T-cell (primary cell): ENCODE results near the gene MCM3. TPM values are rescaled to one million over a fixed set of nuclear protein-coding genes. Genes with fewer than 3 reads are reported as not detected.

Experiments
- ATAC-seq, 4 experiments: fragments of 200-7000 bp in 3 of 4; fragments of 150-1000 bp in 1 of 4; cut with Tn5 transposase; replicated peaks in 1 of 4; 1 replicate in 3 of 4; 2 replicates in 1 of 4; pipeline ENCODE4 v1.10.0; 2021; ENCODE audit warnings: moderate library complexity in 3 of 4, mild to moderate bottlenecking in 2 of 4, moderate number of reproducible peaks in 1 of 4
- CTCF ChIA-PET, 2 donors: fragments of 300-600 bp; sonication (Branson Sonifier 250); formaldehyde crosslinking; loops; one replicate each; lab custom pipeline; 2022; ENCODE audit warnings: antibody characterized with exemption in 2 of 2; lab: Charles Lee
- POLR2A ChIA-PET, 2 donors: fragments of 300-600 bp; sonication (Branson Sonifier 250); formaldehyde crosslinking; loops; one replicate each; lab custom pipeline; 2022; ENCODE audit warnings: antibody characterized with exemption in 2 of 2; lab: Charles Lee
- DNase-seq, 35 experiments: peaks; one replicate each; pipeline versions ENCODE4 v3.0.0 to v3.0.0-alpha.2; 2013 to 2023
- H3K27ac ChIP-seq: one replicate; pipeline ENCODE4 v1.5.1; 2013; ENCODE audit warnings: low read length
- H3K27me3 ChIP-seq, 2 experiments: replicated peaks in 1 of 2; 1 replicate in 1 of 2; 2 replicates in 1 of 2; pipeline versions ENCODE4 v1.6.1 to v1.7.0; 2013; ENCODE audit warnings: low read length in 1 of 2, mixed read lengths in 1 of 2; ENCODE audit not compliant: control insufficient read depth in 2 of 2, insufficient read depth in 2 of 2; ENCODE audit errors: extremely low read depth in 1 of 2
- H3K36me3 ChIP-seq, 2 donors: 1 replicate in 1 of 2; 2 replicates in 1 of 2; pipeline versions ENCODE4 v1.6.1 to v1.7.0; 2013; ENCODE audit warnings: low read length in 1 of 2; ENCODE audit not compliant: control insufficient read depth in 2 of 2, insufficient read depth in 1 of 2; ENCODE audit errors: extremely low read depth in 1 of 2
- H3K4me1 ChIP-seq, 2 experiments: 1 replicate in 1 of 2; 2 replicates in 1 of 2; pipeline versions ENCODE4 v1.6.1 to v1.7.0; 2013; ENCODE audit warnings: low read length in 2 of 2, mixed read lengths in 1 of 2; ENCODE audit not compliant: insufficient read depth in 2 of 2, control insufficient read depth in 1 of 2; ENCODE audit errors: extremely low read depth in 1 of 2
- H3K4me3 ChIP-seq, 2 donors: 1 replicate in 1 of 2; 2 replicates in 1 of 2; pipeline versions ENCODE4 v1.5.1 to v1.7.0; 2013; ENCODE audit warnings: mild to moderate bottlenecking in 2 of 2, low read length in 1 of 2, moderate library complexity in 1 of 2; ENCODE audit not compliant: control insufficient read depth in 1 of 2; ENCODE audit errors: extremely low read depth in 1 of 2
- H3K9me3 ChIP-seq: 2 replicates; pipeline ENCODE4 v1.7.0; 2013
- H3K27ac Mint-ChIP-seq, 2 donors: one replicate each; pipeline ENCODE4 v1.8.0; 2020 to 2021; ENCODE audit warnings: mild to moderate bottlenecking in 2 of 2, mixed read lengths in 2 of 2
- H3K27me3 Mint-ChIP-seq, 2 donors: one replicate each; pipeline ENCODE4 v1.8.0; 2021 to 2022; ENCODE audit warnings: mixed read lengths in 2 of 2
- H3K36me3 Mint-ChIP-seq: one replicate; pipeline ENCODE4 v1.8.0; 2021; ENCODE audit warnings: mixed read lengths
- H3K4me1 Mint-ChIP-seq, 3 donors: one replicate each; pipeline ENCODE4 v1.8.0; 2020 to 2022; ENCODE audit warnings: mixed read lengths in 3 of 3, mild to moderate bottlenecking in 1 of 3
- H3K4me3 Mint-ChIP-seq, 3 donors: one replicate each; pipeline ENCODE4 v1.8.0; 2020 to 2022; ENCODE audit warnings: mild to moderate bottlenecking in 3 of 3, mixed read lengths in 3 of 3, moderate library complexity in 3 of 3
- H3K9me3 Mint-ChIP-seq, 3 donors: one replicate each; pipeline ENCODE4 v1.8.0; 2020 to 2022; ENCODE audit warnings: mixed read lengths in 3 of 3
- WGBS: methylation state at CpG from one replicate; pipeline ENCODE4 v1.1.5; 2013; ENCODE audit warnings: missing lambda C conversion rate; ENCODE audit not compliant: insufficient coverage; 5-methylcytosine and 5-hydroxymethylcytosine counted together
- total RNA-seq, 35 experiments: library from RNA in 6 of 35; stranded (reverse) in 6 of 35; fragments of 120-200 nt in 1 of 35; gene quantifications; one replicate each; pipeline versions ENCODE4 v1.2.1 to v1.2.4 and lab custom pipeline; 2013 to 2026

MCM3 gene
- total RNA-seq, 5 donors from 2014 or later (not counting 1 experiment from before 2014, with no cell fraction given) = 22.9 to 52.1 (median 47.5) TPM

DNA sequence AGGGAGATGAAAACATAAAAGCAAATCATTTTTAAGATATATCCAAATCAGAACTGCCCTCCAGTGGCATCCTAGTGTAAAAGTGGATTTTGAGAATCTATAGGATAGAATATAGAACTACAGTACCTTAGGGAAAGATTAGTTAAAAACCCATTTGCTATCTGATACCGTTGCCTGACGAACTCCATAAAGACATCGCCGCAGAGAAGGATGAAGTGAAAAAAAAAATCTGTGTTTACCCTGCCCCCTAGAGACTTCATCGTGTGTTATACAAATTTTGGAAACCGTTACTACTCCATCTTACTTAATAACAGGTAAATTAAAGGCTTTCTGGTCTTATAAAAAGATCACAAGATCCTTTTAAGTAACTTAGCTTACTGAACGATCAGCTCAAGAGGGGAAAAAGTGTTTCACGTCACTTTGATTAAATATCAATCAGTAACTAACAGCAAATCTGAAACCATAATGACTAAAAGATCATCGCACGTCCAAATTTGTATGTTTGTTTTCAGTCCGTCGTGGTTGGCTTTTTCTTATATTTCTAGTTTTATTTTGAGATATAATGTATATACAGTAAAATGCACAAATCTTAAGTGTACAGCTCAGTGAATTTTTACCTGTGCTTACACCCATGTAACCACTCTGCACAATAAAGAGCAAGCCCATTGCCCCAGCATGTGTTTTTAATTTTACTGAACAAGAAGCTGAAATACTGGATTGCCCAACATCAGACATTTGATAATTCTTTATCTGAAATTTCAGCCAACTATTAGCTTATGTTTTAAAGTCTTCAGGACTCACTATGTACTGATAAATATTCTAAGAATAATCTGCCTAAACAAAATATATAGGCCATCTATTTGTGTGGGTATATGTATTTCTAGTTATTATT is 881 bp upstream of the MCM3 start:
- DNase-seq = peak in 1 of 35 experiments; percentile 69
- CTCF ChIA-PET = interaction anchor here (0.5 to 4.6 kb wide), 47 partner anchors 9 to 1262 kb away, joined by 3 to 91 read pairs (median 5); partner anchors contain the start of genes EFHC1 (in 2 of the 2) and PAQR8 (in 1 of the 2)
- POLR2A ChIA-PET = interaction anchor here (0.6 to 2.1 kb wide), 15 partner anchors 11 to 298 kb away, joined by 3 to 17 read pairs (median 5); partner anchors contain the start of gene PAQR8 (in 1 of the 2)
- no peaks in the 10 kb centered on the region for H3K9me3 ChIP-seq
- H3K36me3 ChIP-seq = peaks cover 0 to 24% of the 10 kb centered on the region in 2 donors
- no peak overlapping the region for H3K27ac Mint-ChIP-seq
- H3K4me1 Mint-ChIP-seq = peaks cover 37 to 55% (median 38%) of the 10 kb centered on the region in 3 donors
- H3K27me3 Mint-ChIP-seq = no peaks in the 10 kb centered on the region
- H3K36me3 Mint-ChIP-seq = peaks cover 27% of the 10 kb centered on the region
- peak overlapping the region; percentile 58 to 69 for H3K4me3 ChIP-seq
- peak overlapping the region; percentile 72 for H3K27ac ChIP-seq
- ATAC-seq = peak; percentile 7 to 40 (median 20)
- no CpG with 5 or more reads among the region's 12 CpGs for WGBS
- no peaks in the 10 kb centered on the region for H3K27me3 ChIP-seq
- peaks cover 27 to 34% of the 10 kb centered on the region in 2 experiments for H3K4me1 ChIP-seq
- H3K4me3 Mint-ChIP-seq = no peak overlapping the region
- H3K9me3 Mint-ChIP-seq = no peaks in the 10 kb centered on the region

DNA sequence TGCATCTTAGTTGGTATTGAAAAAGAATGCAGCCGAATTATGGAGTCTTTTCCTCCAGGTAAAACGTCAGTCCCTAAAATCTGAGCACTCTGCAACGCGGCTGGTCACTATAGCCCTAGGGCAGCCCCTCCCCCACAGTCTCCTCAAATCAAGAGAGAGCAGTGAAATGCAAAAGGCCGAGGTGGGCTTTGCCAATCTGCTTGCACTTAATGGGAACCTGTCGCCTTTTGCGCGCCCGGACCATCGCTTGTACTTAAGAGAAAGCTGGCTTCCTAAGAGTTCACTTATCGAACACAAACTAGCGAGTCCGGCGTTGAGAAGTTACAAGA is 447 bp downstream of the MCM3 start:
- peak overlapping the region in 1 of 2 donors; percentile 28 for H3K27ac Mint-ChIP-seq
- H3K27me3 Mint-ChIP-seq = no peaks in the 10 kb centered on the region
- Histone ChIP-seq H3K4me3 (peak overlapping the region; percentile 69 to 90), H3K27ac (no peak overlapping the region), H3K36me3 (peaks cover 0 to 33% of the 10 kb centered on the region in 2 donors), H3K9me3 (no peaks in the 10 kb centered on the region), H3K4me1 (peaks cover 27 to 34% of the 10 kb centered on the region in 2 experiments), H3K27me3 (no peaks in the 10 kb centered on the region)
- H3K4me3 Mint-ChIP-seq = no peak overlapping the region
- ChIA-PET POLR2A (interaction anchor here (0.6 to 1.7 kb wide), 3 partner anchors 13 to 114 kb away, joined by 3 to 5 read pairs (median 5); no protein-coding TSS in a partner anchor), CTCF (interaction anchor here (0.6 to 4.6 kb wide), 12 partner anchors 21 to 291 kb away, joined by 3 to 91 read pairs (median 7); partner anchors contain the start of genes EFHC1 (in 1 of the 2) and PAQR8 (in 1 of the 2))
- H3K4me1 Mint-ChIP-seq = peaks cover 37 to 53% (median 38%) of the 10 kb centered on the region in 3 donors
- H3K9me3 Mint-ChIP-seq = no peaks in the 10 kb centered on the region
- peaks cover 36% of the 10 kb centered on the region for H3K36me3 Mint-ChIP-seq
- peak in 4 of 35 experiments; percentile 10 to 14 (median 11) for DNase-seq
- no peak for ATAC-seq
- 0% methylated on average over 10 of the region's 14 CpGs for WGBS

DNA sequence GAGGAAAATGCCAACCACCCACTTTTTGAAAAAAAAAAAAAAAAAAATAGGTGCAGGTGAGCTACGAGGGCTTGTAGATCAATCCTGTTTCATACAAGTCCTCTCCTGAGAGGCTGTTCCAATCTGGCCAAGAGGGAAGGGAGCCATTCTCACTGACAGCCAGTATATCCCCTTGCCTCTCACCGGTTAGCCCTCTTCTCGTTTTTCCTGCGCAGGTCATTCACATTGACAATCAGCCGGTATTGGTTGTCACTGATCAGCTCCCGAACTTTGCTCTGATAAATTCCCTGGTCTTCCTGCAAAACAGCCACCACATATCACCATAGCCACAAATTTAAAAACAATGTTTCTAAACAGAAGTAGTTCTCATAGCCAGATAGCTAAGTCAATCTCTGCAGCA is 1.4 kb downstream of the MCM3 start:
- Histone ChIP-seq H3K36me3 (peaks cover 0 to 43% of the 10 kb centered on the region in 2 donors), H3K27me3 (no peaks in the 10 kb centered on the region), H3K9me3 (no peaks in the 10 kb centered on the region), H3K27ac (no peak overlapping the region), H3K4me3 (no peak overlapping the region), H3K4me1 (peaks cover 27 to 34% of the 10 kb centered on the region in 2 experiments)
- ChIA-PET CTCF (interaction anchor here (0.6 to 4.6 kb wide), 7 partner anchors 19 to 138 kb away, joined by 3 to 91 read pairs (median 3); no protein-coding TSS in a partner anchor), POLR2A (interaction anchor here in 1 of 2 donors (0.6 to 1.1 kb wide), 3 partner anchors 69 to 291 kb away, joined by 6 read pairs; no protein-coding TSS in a partner anchor)
- Mint-ChIP-seq H3K36me3 (peaks cover 46% of the 10 kb centered on the region), H3K4me3 (peak overlapping the region in 1 of 3 donors; percentile 70), H3K9me3 (no peaks in the 10 kb centered on the region), H3K27me3 (no peaks in the 10 kb centered on the region), H3K27ac (no peak overlapping the region), H3K4me1 (peaks cover 37 to 54% (median 38%) of the 10 kb centered on the region in 3 donors)
- 43% methylated on average over 3 of the region's 6 CpGs for WGBS
- DNase-seq (no peak), ATAC-seq (no peak)

DNA sequence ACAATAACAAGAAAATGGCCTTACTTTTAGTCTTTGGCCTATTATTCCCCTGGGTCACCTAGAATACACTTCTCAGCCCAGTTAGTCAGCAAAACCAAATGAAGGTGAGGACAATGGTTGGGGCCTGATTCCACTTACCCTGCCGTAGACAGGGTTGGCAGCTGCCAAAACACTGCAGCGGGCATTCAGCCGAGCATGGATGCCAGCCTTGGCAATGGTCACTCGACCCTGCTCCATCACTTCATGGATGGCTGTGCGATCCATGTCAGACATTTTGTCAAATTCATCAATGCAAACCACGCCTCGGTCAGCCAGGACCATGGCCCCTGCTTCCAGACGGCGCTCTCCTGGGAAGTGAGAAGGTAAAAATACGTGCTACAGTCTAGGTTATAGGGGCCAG is 8.4 kb downstream of the MCM3 start:
- H3K27ac ChIP-seq = no peak overlapping the region
- H3K4me1 Mint-ChIP-seq = peaks cover 0 to 11% (median 6%) of the 10 kb centered on the region in 3 donors
- no peak overlapping the region for H3K4me3 ChIP-seq
- ChIA-PET POLR2A (no interaction called here), CTCF (interaction anchor here in 1 of 2 donors (0.7 kb wide), 1 partner anchor 12 kb away, joined by 12 read pairs; no protein-coding TSS in a partner anchor)
- 97% methylated on average over 7 of the region's 10 CpGs for WGBS
- no peaks in the 10 kb centered on the region for H3K4me1 ChIP-seq
- H3K36me3 ChIP-seq = peaks cover 0 to 88% of the 10 kb centered on the region in 2 donors
- H3K4me3 Mint-ChIP-seq = no peak overlapping the region
- no peaks in the 10 kb centered on the region for H3K27me3 Mint-ChIP-seq
- H3K27ac Mint-ChIP-seq = no peak overlapping the region
- no peak for DNase-seq
- H3K9me3 ChIP-seq = no peaks in the 10 kb centered on the region
- no peaks in the 10 kb centered on the region for H3K27me3 ChIP-seq
- H3K36me3 Mint-ChIP-seq = peaks cover 68% of the 10 kb centered on the region
- ATAC-seq = no peak
- no peaks in the 10 kb centered on the region for H3K9me3 Mint-ChIP-seq

DNA sequence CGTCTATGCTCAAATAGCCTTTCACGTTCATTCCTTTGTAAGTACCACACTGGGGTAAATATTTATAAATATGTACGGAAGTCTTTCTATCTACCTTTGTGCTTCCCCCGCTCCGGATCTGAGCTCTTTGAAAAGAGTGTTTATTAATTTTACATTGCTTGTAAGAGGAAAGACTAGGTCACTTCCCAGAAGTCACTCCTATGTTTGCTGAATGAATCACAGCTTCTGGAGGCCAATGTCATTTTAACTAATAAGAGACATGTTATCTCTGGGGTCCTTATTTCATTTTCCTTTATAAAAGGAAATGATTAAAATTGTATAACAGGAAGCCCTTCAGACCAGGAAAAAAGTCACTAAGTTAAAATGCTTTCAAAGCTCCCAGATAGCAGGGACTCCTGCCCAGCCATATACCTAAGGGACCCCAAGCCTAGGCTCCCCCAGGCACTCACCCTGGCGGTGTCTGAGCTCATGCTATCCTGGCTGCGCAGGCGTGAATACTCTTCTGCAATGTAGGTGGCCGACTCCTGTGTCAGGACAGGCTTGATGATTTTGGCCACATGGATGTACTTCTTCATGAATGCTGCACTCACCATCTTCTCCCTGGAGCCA is 12.6 kb downstream of the MCM3 start:
- H3K27ac Mint-ChIP-seq = peak overlapping the region in 1 of 2 donors; percentile 31
- no peaks in the 10 kb centered on the region for H3K4me1 ChIP-seq
- H3K27me3 ChIP-seq = no peaks in the 10 kb centered on the region
- no peak overlapping the region for H3K4me3 ChIP-seq
- DNase-seq = no peak
- H3K4me1 Mint-ChIP-seq = no peaks in the 10 kb centered on the region
- no peaks in the 10 kb centered on the region for H3K27me3 Mint-ChIP-seq
- ATAC-seq = no peak
- POLR2A ChIA-PET = no interaction called here
- WGBS = 100% methylated on average over 4 of the region's 9 CpGs
- H3K9me3 Mint-ChIP-seq = no peaks in the 10 kb centered on the region
- H3K4me3 Mint-ChIP-seq = no peak overlapping the region
- H3K36me3 ChIP-seq = peaks cover 15 to 88% of the 10 kb centered on the region in 2 donors
- no peak overlapping the region for H3K27ac ChIP-seq
- no peaks in the 10 kb centered on the region for H3K9me3 ChIP-seq
- peaks cover 67% of the 10 kb centered on the region for H3K36me3 Mint-ChIP-seq
- CTCF ChIA-PET = interaction anchor here (0.5 to 1.6 kb wide), 3 partner anchors 14 to 1454 kb away, joined by 4 read pairs; no protein-coding TSS in a partner anchor
